ENCODE results near the gene AP3D1.
A peak's percentile ranks its signal among the peaks of the same experiment; 100 is the strongest.
"Not testable (repeated sequence)": the region's sequence is repeated elsewhere in the genome, so short reads cannot be mapped to it uniquely, and the experiment has no call there.

AP3D1 gene

GRCh38 chr19:2151339-2152229 lies at the start of gene AP3D1:
AP3D1 (minus strand) TSS chr19:2151566; CDS start chr19:2151334, 232 bp downstream.
- peak; percentile 99 for DNase-seq (ENCODE audit: low spot score)
- TF ChIP-seq CTCF (IDR thresholded peaks at IDR 0.05; ENCODE audit: poor library complexity, severe bottlenecking) = no peak
- ATAC-seq (ENCODE audit: low read depth) = peak; percentile 83
- peaks cover 13% of the 10 kb centered on the region for H3K36me3 ChIP-seq (ENCODE audit: low read depth)
- H3K27me3 ChIP-seq (ENCODE audit: insufficient read depth, poor library complexity, severe bottlenecking) = no peaks in the 10 kb centered on the region
- no peaks in the 10 kb centered on the region for H3K9me3 ChIP-seq (ENCODE audit: severe bottlenecking)
- H3K27ac ChIP-seq (ENCODE audit: poor library complexity, severe bottlenecking) = peak within 1 kb of the TSS; percentile 78
- peaks cover 19% of the 10 kb centered on the region for H3K4me1 ChIP-seq (ENCODE audit: insufficient read depth, poor library complexity, severe bottlenecking)
- H3K4me3 ChIP-seq (ENCODE audit: severe bottlenecking) = peak within 1 kb of the TSS; percentile 91

- not testable (repeated sequence) for H3K4me3 ChIP-seq (ENCODE audit: severe bottlenecking); ATAC-seq (ENCODE audit: low read depth); H3K4me1 ChIP-seq (ENCODE audit: insufficient read depth, poor library complexity, severe bottlenecking); H3K27me3 ChIP-seq (ENCODE audit: insufficient read depth, poor library complexity, severe bottlenecking); H3K9me3 ChIP-seq (ENCODE audit: severe bottlenecking); H3K27ac ChIP-seq (ENCODE audit: poor library complexity, severe bottlenecking); DNase-seq (ENCODE audit: low spot score)
- peaks cover 13% of the 10 kb centered on the region for H3K36me3 ChIP-seq (ENCODE audit: low read depth)
Observed at GRCh38 chr19:2200624-2201294, 49.4 kb upstream of the AP3D1 start.

GRCh38 chr19:2199861-2200623 lies 48.7 kb upstream of the AP3D1 start:
- Histone ChIP-seq H3K4me1 (ENCODE audit: insufficient read depth, poor library complexity, severe bottlenecking) (no peaks in the 10 kb centered on the region), H3K27ac (ENCODE audit: poor library complexity, severe bottlenecking) (no peak overlapping the region), H3K9me3 (ENCODE audit: severe bottlenecking) (no peaks in the 10 kb centered on the region), H3K4me3 (ENCODE audit: severe bottlenecking) (no peak overlapping the region), H3K36me3 (ENCODE audit: low read depth) (peaks cover 13% of the 10 kb centered on the region), H3K27me3 (ENCODE audit: insufficient read depth, poor library complexity, severe bottlenecking) (no peaks in the 10 kb centered on the region)
- TF ChIP-seq CTCF (IDR thresholded peaks at IDR 0.05; ENCODE audit: poor library complexity, severe bottlenecking) = no peak
- ATAC-seq (ENCODE audit: low read depth) (no peak), DNase-seq (ENCODE audit: low spot score) (no peak)

- no peak overlapping the region for H3K4me3 ChIP-seq (ENCODE audit: severe bottlenecking)
- no peaks in the 10 kb centered on the region for H3K9me3 ChIP-seq (ENCODE audit: severe bottlenecking)
- H3K4me1 ChIP-seq (ENCODE audit: insufficient read depth, poor library complexity, severe bottlenecking) = no peaks in the 10 kb centered on the region
- peaks cover 18% of the 10 kb centered on the region for H3K36me3 ChIP-seq (ENCODE audit: low read depth)
- H3K27ac ChIP-seq (ENCODE audit: poor library complexity, severe bottlenecking) = no peak overlapping the region
- no peak for TF ChIP-seq CTCF (IDR thresholded peaks at IDR 0.05; ENCODE audit: poor library complexity, severe bottlenecking)
- H3K27me3 ChIP-seq (ENCODE audit: insufficient read depth, poor library complexity, severe bottlenecking) = no peaks in the 10 kb centered on the region
- no peak for ATAC-seq (ENCODE audit: low read depth)
- DNase-seq (ENCODE audit: low spot score) = no peak
Observed at GRCh38 chr19:2199215-2199614, 47.8 kb upstream of the AP3D1 start.

- no peaks in the 10 kb centered on the region for H3K4me1 ChIP-seq (ENCODE audit: insufficient read depth, poor library complexity, severe bottlenecking)
- peaks cover 13% of the 10 kb centered on the region for H3K36me3 ChIP-seq (ENCODE audit: low read depth)
- no peak overlapping the region for H3K27ac ChIP-seq (ENCODE audit: poor library complexity, severe bottlenecking)
- H3K27me3 ChIP-seq (ENCODE audit: insufficient read depth, poor library complexity, severe bottlenecking) = no peaks in the 10 kb centered on the region
- no peak for TF ChIP-seq CTCF (IDR thresholded peaks at IDR 0.05; ENCODE audit: poor library complexity, severe bottlenecking)
- H3K9me3 ChIP-seq (ENCODE audit: severe bottlenecking) = no peaks in the 10 kb centered on the region
- no peak overlapping the region for H3K4me3 ChIP-seq (ENCODE audit: severe bottlenecking)
- DNase-seq (ENCODE audit: low spot score) (no peak), ATAC-seq (ENCODE audit: low read depth) (no peak)
Observed at GRCh38 chr19:2198317-2198716, 47.0 kb upstream of the AP3D1 start.
